Measurements from ENCODE around the gene SLC35F1. TPM values are rescaled to one million over a fixed set of nuclear protein-coding genes. Genes with fewer than 3 reads are reported as not detected.

Gene SLC35F1
- total RNA-seq, result not detected

GRCh38 chr6:117906958-117907600 is at the start of gene SLC35F1:
SLC35F1 (plus strand) TSS chr6:117907264.

Other genes with a start within 250 kb of the SLC35F1 start
- 10 to 100 TPM; 27.1 to 28.7 TPM for gene NUS1, start 231.8 kb upstream of the SLC35F1 start, total RNA-seq

All from activated naive CD4-positive, alpha-beta T cell treated with anti-CD3 and anti-CD28 coated beads, Interleukin-2, amount 10 ng/mL, durations not matched to agents 5 hours and 36 hours (primary cell).